Effector memory CD4-positive, alpha-beta T cell (primary cell): Measurements from ENCODE around the gene ENOX1.

Experiments used
- DNase-seq, 3 donors: peaks; one replicate each; pipeline ENCODE4 v3.0.0-alpha.2; 2020
- H3K27ac ChIP-seq: 2 replicates; pipeline ENCODE4 v1.7.0; 2013; ENCODE audit warnings: mild to moderate bottlenecking, low read length, moderate library complexity; ENCODE audit not compliant: insufficient read depth, poor library complexity, severe bottlenecking
- H3K27me3 ChIP-seq: replicated peaks from 2 replicates; pipeline ENCODE4 v1.7.0; 2013; ENCODE audit warnings: mild to moderate bottlenecking, low read length; ENCODE audit not compliant: insufficient read depth, control insufficient read depth, poor library complexity, severe bottlenecking
- H3K36me3 ChIP-seq: 2 replicates; pipeline ENCODE4 v1.7.0; 2013; ENCODE audit warnings: mild to moderate bottlenecking, low read length, moderate library complexity; ENCODE audit not compliant: control insufficient read depth, insufficient read depth
- H3K4me1 ChIP-seq: 2 replicates; pipeline ENCODE4 v1.7.0; 2013; ENCODE audit warnings: low read length, mild to moderate bottlenecking; ENCODE audit not compliant: control insufficient read depth, insufficient read depth, poor library complexity, severe bottlenecking
- H3K4me3 ChIP-seq: 2 replicates; pipeline ENCODE4 v1.7.0; 2013; ENCODE audit warnings: low read length, low read depth, mild to moderate bottlenecking; ENCODE audit not compliant: insufficient read depth, poor library complexity, severe bottlenecking
- H3K9me3 ChIP-seq: 2 replicates; pipeline ENCODE4 v1.7.0; 2013; ENCODE audit warnings: mild to moderate bottlenecking, low read length, moderate library complexity; ENCODE audit not compliant: control insufficient read depth

The ENOX1 gene

DNA sequence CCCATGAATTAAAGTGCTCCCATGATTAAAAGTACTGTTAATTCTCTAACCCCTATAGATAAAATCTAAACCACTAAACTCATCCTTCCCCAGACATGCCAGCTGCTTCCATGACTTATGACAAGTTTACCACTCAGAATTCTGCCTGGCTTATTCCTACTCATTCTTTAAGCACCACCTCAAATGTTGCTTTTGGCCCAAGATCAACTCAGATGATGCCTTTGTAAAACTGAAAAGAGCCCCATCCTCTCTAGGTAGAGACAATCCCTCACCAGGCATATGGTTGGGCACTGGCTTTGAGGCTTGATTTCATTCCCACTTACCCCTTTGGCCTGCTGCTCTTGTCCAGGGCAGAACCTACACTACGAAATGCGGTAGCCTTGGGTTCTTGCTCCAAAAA, 513.4 kb downstream of the ENOX1 start:
- Histone ChIP-seq H3K9me3 (no peaks in the 10 kb centered on the region), H3K4me3 (no peak overlapping the region), H3K27ac (no peak overlapping the region), H3K36me3 (no peaks in the 10 kb centered on the region), H3K27me3 (no peaks in the 10 kb centered on the region), H3K4me1 (no peaks in the 10 kb centered on the region)
- DNase-seq: no peak

DNA sequence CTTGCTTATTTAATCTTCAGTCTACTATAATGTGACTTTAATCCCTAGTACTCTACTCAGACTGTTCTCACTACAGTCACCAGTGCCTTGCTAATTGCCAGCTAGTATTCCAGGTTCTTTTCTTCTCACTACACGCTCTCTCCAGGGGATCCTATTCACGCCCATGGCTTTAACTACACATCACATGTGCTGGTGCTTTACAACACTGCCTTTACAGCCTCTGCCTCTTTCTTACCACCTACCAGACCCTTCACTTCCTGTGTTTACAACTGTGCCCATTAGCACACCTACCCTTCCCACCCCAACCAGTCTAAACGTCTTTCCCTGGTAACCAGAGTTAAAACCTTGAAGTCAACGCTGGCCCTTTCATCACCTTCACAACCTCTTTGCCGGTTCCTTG, 513.9 kb downstream of the ENOX1 start:
- DNase-seq: no peak
- Histone ChIP-seq H3K4me1 (no peaks in the 10 kb centered on the region), H3K27me3 (no peaks in the 10 kb centered on the region), H3K27ac (no peak overlapping the region), H3K9me3 (no peaks in the 10 kb centered on the region), H3K4me3 (no peak overlapping the region), H3K36me3 (no peaks in the 10 kb centered on the region)

DNA sequence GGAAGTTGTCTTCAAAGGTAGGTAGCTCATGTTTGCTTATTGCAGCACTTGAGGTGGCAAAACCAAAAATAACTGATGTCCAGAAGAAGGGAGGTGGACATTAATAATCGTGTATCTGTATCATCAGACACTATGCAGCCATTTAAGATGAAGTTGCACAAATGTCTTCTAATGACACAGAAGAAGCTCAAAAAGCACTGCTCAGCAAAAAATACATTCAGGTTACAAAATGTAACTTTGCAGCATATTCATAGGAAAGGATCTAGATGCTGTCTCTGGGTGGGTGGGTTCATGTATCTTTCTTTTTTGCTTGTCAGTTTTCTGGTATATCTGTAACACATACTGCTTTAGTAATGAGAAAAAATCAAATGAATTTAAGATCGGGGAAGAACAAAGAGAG, 515.6 kb downstream of the ENOX1 start:
- no peak for DNase-seq
- no peaks in the 10 kb centered on the region for H3K4me1 ChIP-seq
- no peak overlapping the region for H3K27ac ChIP-seq
- H3K36me3 ChIP-seq: no peaks in the 10 kb centered on the region
- no peaks in the 10 kb centered on the region for H3K9me3 ChIP-seq
- no peak overlapping the region for H3K4me3 ChIP-seq
- H3K27me3 ChIP-seq: no peaks in the 10 kb centered on the region

DNA sequence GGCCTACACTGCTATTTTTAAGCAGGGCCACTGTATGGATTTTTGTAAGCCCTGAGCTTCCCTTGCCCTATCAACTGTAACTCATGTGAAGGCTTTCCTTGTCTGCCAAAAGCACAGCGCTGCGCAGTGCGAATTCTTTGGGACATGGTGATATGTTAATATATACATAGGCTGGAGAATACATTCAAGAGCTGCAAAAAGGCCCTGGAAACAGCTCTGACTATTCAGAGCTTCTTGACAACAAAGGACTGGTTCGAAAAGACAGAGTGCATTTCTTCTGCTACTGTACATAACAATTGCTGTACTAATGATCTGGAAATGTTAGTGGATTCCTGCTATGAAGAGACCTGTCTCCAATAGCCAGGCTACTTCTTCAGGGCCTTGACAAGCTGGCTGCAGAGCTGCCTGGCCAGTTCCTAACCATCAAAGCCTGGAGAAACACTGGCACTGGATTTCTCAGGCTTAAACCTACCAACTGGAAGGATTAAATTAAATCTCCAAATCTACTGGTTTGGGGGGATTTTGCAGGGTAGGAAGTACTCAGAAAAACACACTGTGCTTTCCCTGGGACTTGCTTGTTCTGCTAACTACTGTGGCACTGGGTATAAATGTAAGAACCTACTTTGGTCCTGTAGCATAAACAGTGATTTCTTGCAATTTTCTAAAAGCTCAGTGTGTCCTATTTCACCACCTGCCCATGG, 516.5 kb downstream of the ENOX1 start:
- no peaks in the 10 kb centered on the region for H3K36me3 ChIP-seq
- H3K27ac ChIP-seq: no peak overlapping the region
- H3K9me3 ChIP-seq: no peaks in the 10 kb centered on the region
- no peaks in the 10 kb centered on the region for H3K27me3 ChIP-seq
- H3K4me1 ChIP-seq: no peaks in the 10 kb centered on the region
- H3K4me3 ChIP-seq: no peak overlapping the region
- no peak for DNase-seq

DNA sequence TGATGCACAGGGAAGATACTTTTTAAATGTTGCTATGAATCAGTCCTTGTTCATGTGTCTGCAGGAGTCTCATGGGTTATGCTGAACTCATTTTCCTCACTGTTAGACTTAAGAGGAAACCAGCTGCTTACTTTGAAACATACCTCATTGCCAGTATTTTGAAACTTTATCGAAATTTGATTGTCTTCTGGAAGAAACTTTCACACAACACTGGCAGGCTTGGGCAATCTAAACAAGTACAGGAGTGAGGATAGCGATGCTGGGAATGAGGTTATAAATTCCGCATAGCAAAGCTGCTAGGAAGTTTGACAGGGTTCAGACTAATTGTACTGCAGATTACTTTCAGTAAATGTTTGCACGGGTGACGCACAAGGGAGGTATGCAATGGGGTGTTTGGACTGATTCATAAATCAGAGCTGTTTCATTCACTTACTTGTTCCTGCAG, 517.7 kb downstream of the ENOX1 start:
- Histone ChIP-seq H3K27me3 (no peaks in the 10 kb centered on the region), H3K36me3 (no peaks in the 10 kb centered on the region), H3K4me3 (no peak overlapping the region), H3K27ac (no peak overlapping the region), H3K9me3 (no peaks in the 10 kb centered on the region), H3K4me1 (no peaks in the 10 kb centered on the region)
- DNase-seq: no peak

DNA sequence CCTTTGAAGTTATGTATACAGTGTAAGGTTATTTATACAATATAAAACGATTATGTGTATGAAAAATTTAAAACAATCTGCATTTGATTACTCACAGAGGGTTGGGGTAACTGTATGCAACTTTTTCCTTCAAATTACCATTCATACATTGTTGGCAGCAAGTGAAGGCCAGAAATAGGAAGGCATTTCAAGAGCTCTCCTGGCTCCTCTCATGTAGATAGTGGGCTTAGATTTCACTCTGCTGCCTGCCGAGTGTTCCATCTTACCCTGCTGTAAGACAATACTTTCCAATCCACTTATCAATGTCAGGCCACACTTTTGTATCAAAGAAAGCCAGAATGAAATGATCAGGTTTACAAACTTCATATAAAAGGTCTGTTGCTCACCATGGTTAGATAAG, 518.1 kb downstream of the ENOX1 start:
- H3K4me3 ChIP-seq: no peak overlapping the region
- no peak overlapping the region for H3K27ac ChIP-seq
- H3K4me1 ChIP-seq: no peaks in the 10 kb centered on the region
- no peaks in the 10 kb centered on the region for H3K9me3 ChIP-seq
- no peak for DNase-seq
- no peaks in the 10 kb centered on the region for H3K36me3 ChIP-seq
- no peaks in the 10 kb centered on the region for H3K27me3 ChIP-seq

DNA sequence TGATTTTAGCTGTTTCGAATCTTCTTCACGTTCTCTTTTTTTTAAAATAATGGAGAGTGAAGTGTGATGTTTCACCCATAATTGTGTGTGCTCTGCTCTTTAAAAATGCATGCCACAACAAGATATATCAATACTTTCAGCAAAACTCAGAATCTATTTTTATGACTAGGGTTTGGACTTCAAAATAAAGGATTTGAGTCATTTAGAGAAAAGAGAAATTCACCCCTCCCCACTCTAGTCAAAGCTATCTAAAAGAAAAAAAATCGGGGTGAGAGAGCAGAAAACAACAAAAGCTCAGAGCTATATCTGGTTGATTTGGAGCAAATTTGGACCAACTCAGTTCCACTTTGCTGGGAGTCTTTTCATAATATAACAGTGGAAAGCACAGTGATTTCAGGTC, 518.9 kb downstream of the ENOX1 start:
- no peaks in the 10 kb centered on the region for H3K27me3 ChIP-seq
- no peaks in the 10 kb centered on the region for H3K4me1 ChIP-seq
- no peak overlapping the region for H3K4me3 ChIP-seq
- no peaks in the 10 kb centered on the region for H3K9me3 ChIP-seq
- DNase-seq: no peak
- H3K27ac ChIP-seq: no peak overlapping the region
- H3K36me3 ChIP-seq: no peaks in the 10 kb centered on the region

DNA sequence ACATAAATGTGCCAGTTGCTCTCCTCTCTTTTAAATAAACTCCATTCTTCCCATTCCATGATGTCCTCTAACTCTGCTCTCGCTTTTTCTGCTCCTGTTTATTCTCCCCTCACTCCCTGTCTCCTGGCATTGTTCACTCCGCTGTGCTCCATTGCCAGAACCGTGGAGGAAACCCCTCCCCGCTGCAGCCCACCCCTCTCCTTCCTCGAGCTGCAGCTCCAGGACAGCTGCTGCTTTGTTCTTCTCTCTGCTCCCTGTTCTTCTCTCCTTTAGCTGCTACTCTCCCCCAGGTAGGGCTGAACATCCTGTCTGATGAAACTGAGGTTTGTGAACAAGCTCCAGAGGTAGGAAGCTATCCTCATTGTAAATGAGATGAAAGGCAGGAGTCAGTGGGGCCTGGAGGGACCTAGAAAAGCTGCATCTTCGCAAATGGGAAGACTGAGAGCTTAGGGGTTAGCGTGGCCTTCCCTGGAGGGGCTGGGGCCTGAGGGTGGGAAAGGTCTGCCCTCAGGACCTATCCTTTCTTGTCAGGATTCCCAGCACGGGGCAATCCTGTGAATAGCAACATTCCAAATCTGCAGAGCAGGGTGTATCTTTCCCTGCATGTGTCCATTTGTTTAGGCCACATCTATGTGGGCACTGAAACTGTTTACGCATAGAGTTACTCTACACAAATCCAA, 519.7 kb downstream of the ENOX1 start:
- Histone ChIP-seq H3K9me3 (no peaks in the 10 kb centered on the region), H3K4me3 (no peak overlapping the region), H3K4me1 (no peaks in the 10 kb centered on the region), H3K36me3 (no peaks in the 10 kb centered on the region), H3K27me3 (no peaks in the 10 kb centered on the region), H3K27ac (no peak overlapping the region)
- DNase-seq: no peak

DNA sequence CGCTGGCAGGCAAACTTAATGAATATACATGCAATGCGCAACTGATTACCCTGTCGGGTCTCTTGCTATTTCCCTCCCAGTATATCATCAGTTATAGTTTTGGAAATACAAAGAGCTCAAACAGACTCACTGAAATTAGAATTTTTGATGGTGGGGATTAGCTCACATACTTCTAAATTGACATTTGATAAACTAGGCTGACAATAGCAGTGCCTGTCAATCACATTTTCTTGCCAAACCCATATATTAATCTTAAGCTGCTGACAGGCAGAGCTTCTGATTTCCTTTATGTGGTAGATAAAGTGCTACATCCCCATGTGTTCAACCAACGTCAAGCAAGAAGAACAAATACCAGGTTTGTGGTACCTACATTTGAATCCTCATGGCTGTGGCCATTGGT, 521.7 kb downstream of the ENOX1 start:
- H3K36me3 ChIP-seq: no peaks in the 10 kb centered on the region
- no peaks in the 10 kb centered on the region for H3K27me3 ChIP-seq
- no peaks in the 10 kb centered on the region for H3K4me1 ChIP-seq
- DNase-seq: no peak
- no peak overlapping the region for H3K27ac ChIP-seq
- no peaks in the 10 kb centered on the region for H3K9me3 ChIP-seq
- no peak overlapping the region for H3K4me3 ChIP-seq

DNA sequence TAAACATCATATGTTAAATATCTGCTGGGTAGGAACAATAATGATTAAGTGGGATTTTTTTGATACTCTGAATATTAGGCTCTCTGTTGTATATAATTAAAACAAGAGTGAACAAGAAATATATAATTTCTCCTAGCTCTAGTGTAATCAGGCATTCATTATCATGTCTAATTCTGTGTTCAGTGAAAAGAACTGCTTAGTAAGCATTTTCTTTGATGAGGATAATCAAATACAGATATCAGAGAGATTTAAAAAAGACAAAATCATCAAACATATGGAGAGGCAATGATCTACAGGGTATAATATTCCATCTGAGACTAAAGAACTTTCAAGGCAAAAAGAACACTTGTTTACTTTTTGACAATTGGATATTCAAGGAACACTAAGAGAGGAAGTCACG, 522.3 kb downstream of the ENOX1 start:
- no peaks in the 10 kb centered on the region for H3K27me3 ChIP-seq
- H3K36me3 ChIP-seq: no peaks in the 10 kb centered on the region
- H3K4me1 ChIP-seq: no peaks in the 10 kb centered on the region
- H3K4me3 ChIP-seq: no peak overlapping the region
- H3K27ac ChIP-seq: no peak overlapping the region
- no peaks in the 10 kb centered on the region for H3K9me3 ChIP-seq
- DNase-seq: no peak
